ENCODE measurements around the gene HTRA3.

HTRA3 gene

GRCh38 chr4:8262637-8263322, 6.8 kb upstream of the HTRA3 start:
- TF ChIP-seq CSRNP3 (CRISPR knock-in tag; IDR thresholded peaks at IDR 0.05) (no peak), ZNF70 (CRISPR knock-in tag; IDR thresholded peaks at IDR 0.05) (no peak), POU6F1 (CRISPR knock-in tag; IDR thresholded peaks at IDR 0.05; ENCODE audit: borderline replicate concordance, low read depth) (no peak), ZC3H10 (CRISPR knock-in tag; IDR thresholded peaks at IDR 0.05) (no peak), CREB5 (CRISPR knock-in tag; IDR thresholded peaks at IDR 0.05; ENCODE audit: low read depth) (no peak), PATZ1 (CRISPR knock-in tag; IDR thresholded peaks at IDR 0.05; ENCODE audit: borderline replicate concordance) (no peak), SNAI2 (CRISPR knock-in tag; IDR thresholded peaks at IDR 0.05) (no peak), ZNF565 (CRISPR knock-in tag; conservative IDR thresholded peaks at IDR 0.05; ENCODE audit: low read depth) (no peak), ISL1 (CRISPR knock-in tag; IDR thresholded peaks at IDR 0.05) (no peak), ZFP30 (CRISPR knock-in tag; IDR thresholded peaks at IDR 0.05) (no peak), TOX (CRISPR knock-in tag; IDR thresholded peaks at IDR 0.05; ENCODE audit: borderline replicate concordance) (no peak), TCF4 (CRISPR knock-in tag; IDR thresholded peaks at IDR 0.05; ENCODE audit: borderline replicate concordance) (no peak), PPARA (CRISPR knock-in tag; IDR thresholded peaks at IDR 0.05; ENCODE audit: borderline replicate concordance) (no peak), GLIS3 (CRISPR knock-in tag; IDR thresholded peaks at IDR 0.05) (no peak), BACH2 (CRISPR knock-in tag; IDR thresholded peaks at IDR 0.05; ENCODE audit: borderline replicate concordance) (no peak)
- ATAC-seq = no peak

- TF ChIP-seq ZNF565 (CRISPR knock-in tag; conservative IDR thresholded peaks at IDR 0.05; ENCODE audit: low read depth) (no peak), TOX (CRISPR knock-in tag; IDR thresholded peaks at IDR 0.05; ENCODE audit: borderline replicate concordance) (no peak), ARNTL (CRISPR knock-in tag; IDR thresholded peaks at IDR 0.05; ENCODE audit: borderline replicate concordance, low read depth) (no peak), OSR1 (CRISPR knock-in tag; IDR thresholded peaks at IDR 0.05) (no peak), ESRRG (CRISPR knock-in tag; IDR thresholded peaks at IDR 0.05) (no peak), RARB (CRISPR knock-in tag; IDR thresholded peaks at IDR 0.05) (no peak), ZFP30 (CRISPR knock-in tag; IDR thresholded peaks at IDR 0.05) (no peak), CREB5 (CRISPR knock-in tag; IDR thresholded peaks at IDR 0.05; ENCODE audit: low read depth) (no peak), CSRNP3 (CRISPR knock-in tag; IDR thresholded peaks at IDR 0.05) (no peak), BACH2 (CRISPR knock-in tag; IDR thresholded peaks at IDR 0.05; ENCODE audit: borderline replicate concordance) (no peak), TSHZ2 (CRISPR knock-in tag; IDR thresholded peaks at IDR 0.05) (no peak), ZFP3 (CRISPR knock-in tag; IDR thresholded peaks at IDR 0.05) (no peak)
- ATAC-seq = no peak
Observed at GRCh38 chr4:8263397-8263796, 6.2 kb upstream of the HTRA3 start.

Data from SK-N-SH treated with all-trans-retinoic acid at 6 μM for 48 hours (cell line).